Astrocyte (in vitro differentiated cells and primary cell): ENCODE data around the gene RAB6B. TPM values are rescaled to one million over a fixed set of nuclear protein-coding genes. Genes with fewer than 3 reads are reported as not detected.

Experiments used
- DNase-seq: peaks from one replicate; pipeline ENCODE4 v3.0.0-alpha.2; 2010; ENCODE audit warnings: low read depth
- FAIRE-seq: peaks from 2 replicates; lab custom pipeline; 2011; peaks lifted over from hg19 to GRCh38; lab: Jason Lieb, UNC
- H2AFZ ChIP-seq: 2 replicates; pipeline ENCODE4 v1.6.0; 2012; ENCODE audit warnings: low read depth, low read length, inconsistent platforms
- H3K27ac ChIP-seq: 2 replicates; pipeline ENCODE4 v1.5.1; 2011; ENCODE audit warnings: low read depth, low read length, inconsistent platforms
- H3K27me3 ChIP-seq: 2 replicates; pipeline ENCODE4 v1.6.0; 2011; ENCODE audit warnings: low read length, inconsistent platforms; ENCODE audit not compliant: insufficient read depth
- H3K36me3 ChIP-seq: 2 replicates; pipeline ENCODE4 v1.5.1; 2011; ENCODE audit warnings: low read length, inconsistent platforms; ENCODE audit not compliant: insufficient read depth
- H3K4me1 ChIP-seq: 2 replicates; pipeline ENCODE4 v1.5.1; 2011; ENCODE audit warnings: low read length, inconsistent platforms; ENCODE audit not compliant: insufficient read depth
- H3K4me2 ChIP-seq: 2 replicates; pipeline ENCODE4 v1.6.0; 2012; ENCODE audit warnings: low read length, inconsistent platforms
- H3K4me3 ChIP-seq: 2 replicates; pipeline ENCODE4 v1.5.1; 2011; ENCODE audit warnings: low read depth, mild to moderate bottlenecking, low read length, inconsistent platforms; ENCODE audit not compliant: insufficient read depth
- H3K79me2 ChIP-seq: 2 replicates; pipeline ENCODE4 v1.6.0; 2012; ENCODE audit warnings: mild to moderate bottlenecking, low read length, inconsistent platforms; ENCODE audit not compliant: insufficient read depth
- H3K9ac ChIP-seq: 2 replicates; pipeline ENCODE4 v1.6.0; 2012; ENCODE audit warnings: mild to moderate bottlenecking, low read length, inconsistent platforms
- H3K9me3 ChIP-seq: 2 replicates; pipeline ENCODE4 v1.5.1; 2012; ENCODE audit warnings: low read depth, mild to moderate bottlenecking, low read length, inconsistent platforms; ENCODE audit not compliant: insufficient read depth
- H4K20me1 ChIP-seq: 2 replicates; pipeline ENCODE4 v1.6.0; 2012; ENCODE audit warnings: low read length, inconsistent platforms; ENCODE audit not compliant: insufficient read depth
- H3K27ac Mint-ChIP-seq: one replicate; pipeline ENCODE4 v1.8.0; 2021; ENCODE audit warnings: mild to moderate bottlenecking, mixed read lengths; ENCODE audit not compliant: unreplicated experiment
- H3K27me3 Mint-ChIP-seq: one replicate; pipeline ENCODE4 v1.8.0; 2021; ENCODE audit warnings: low read depth, mixed read lengths; ENCODE audit not compliant: unreplicated experiment
- H3K36me3 Mint-ChIP-seq: one replicate; pipeline ENCODE4 v1.8.0; 2021; ENCODE audit warnings: low read depth, mixed read lengths; ENCODE audit not compliant: unreplicated experiment
- H3K4me1 Mint-ChIP-seq: one replicate; pipeline ENCODE4 v1.8.0; 2021; ENCODE audit warnings: low read depth, mixed read lengths; ENCODE audit not compliant: unreplicated experiment
- H3K4me3 Mint-ChIP-seq: one replicate; pipeline ENCODE4 v1.8.0; 2021; ENCODE audit warnings: mild to moderate bottlenecking, moderate library complexity, mixed read lengths; ENCODE audit not compliant: unreplicated experiment
- H3K9me3 Mint-ChIP-seq: one replicate; pipeline ENCODE4 v1.8.0; 2021; ENCODE audit warnings: mild to moderate bottlenecking, mixed read lengths; ENCODE audit not compliant: unreplicated experiment
- EZH2 ChIP-seq: IDR thresholded peaks from 2 replicates; pipeline ENCODE4 v1.6.1; 2012; ENCODE audit warnings: mild to moderate bottlenecking, low read length, inconsistent platforms; ENCODE audit not compliant: insufficient read depth
- total RNA-seq: library from RNA; stranded (reverse); gene quantifications from 2 replicates; pipeline ENCODE4 v1.2.1, GENCODE V29; 2021
- TF ChIP-seq, protein P1 (sequence below): IDR thresholded peaks from 2 replicates; pipeline ENCODE4 v1.5.1; 2011; ENCODE audit warnings: low read depth, mild to moderate bottlenecking, inconsistent platforms, low read length, moderate library complexity; ENCODE audit not compliant: insufficient read depth

Gene RAB6B
- total RNA-seq, 1 donor from 2014 or later: 61.8 TPM

DNA sequence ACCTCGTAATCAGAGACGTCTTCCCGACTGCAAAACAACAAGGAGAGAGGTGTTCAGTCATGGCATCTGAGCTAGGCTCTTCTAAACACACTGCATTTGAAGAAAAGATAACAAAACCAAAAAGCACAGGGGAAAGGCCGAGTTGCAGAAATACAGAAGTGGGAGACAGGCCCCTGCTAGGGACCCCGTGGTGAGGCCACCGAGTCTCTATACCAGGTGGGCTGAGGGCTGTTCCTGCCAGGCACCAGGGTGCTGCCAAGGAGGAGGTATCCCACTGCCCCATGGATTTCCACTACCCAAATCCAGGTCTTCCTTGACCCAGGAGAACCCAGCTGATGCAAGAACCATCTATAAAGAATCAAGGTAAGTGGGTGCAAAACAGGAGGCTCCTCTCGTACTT, 31.1 kb downstream of the RAB6B start:
- no peaks in the 10 kb centered on the region for H3K9me3 ChIP-seq
- Mint-ChIP-seq H3K4me1 (peaks cover 4% of the 10 kb centered on the region), H3K27me3 (peaks cover 4% of the 10 kb centered on the region)

DNA sequence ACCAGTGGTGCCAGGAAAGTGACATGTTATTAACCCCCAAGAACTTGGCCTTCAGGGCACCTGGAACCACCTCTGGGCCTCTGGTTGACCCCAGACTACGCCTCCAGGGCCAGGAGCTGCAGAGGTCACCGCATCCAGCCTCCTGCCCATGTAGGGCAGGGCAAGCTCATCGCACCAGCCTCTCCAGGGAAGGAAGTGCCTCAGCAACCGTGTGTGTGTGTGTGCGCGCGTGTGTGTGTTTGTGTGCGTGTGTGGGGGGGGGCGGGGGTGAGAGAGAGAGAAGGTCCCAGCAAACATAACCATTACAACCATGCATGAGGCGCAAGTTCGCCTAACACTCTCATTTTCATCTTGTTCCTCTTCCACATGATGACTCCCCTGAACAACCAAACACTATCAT, 31.8 kb downstream of the RAB6B start:
- Histone ChIP-seq H3K9me3 (no peaks in the 10 kb centered on the region), H4K20me1 (peaks cover under 1% of the 10 kb centered on the region), H3K79me2 (no peaks in the 10 kb centered on the region), H3K27ac (no peak overlapping the region), H2AFZ (no peak overlapping the region), H3K27me3 (peaks cover 3% of the 10 kb centered on the region), H3K9ac (no peak overlapping the region), H3K4me3 (no peak overlapping the region), H3K4me1 (no peaks in the 10 kb centered on the region), H3K4me2 (no peak overlapping the region), H3K36me3 (no peaks in the 10 kb centered on the region)
- FAIRE-seq: no peak
- Mint-ChIP-seq H3K36me3 (peaks cover 17% of the 10 kb centered on the region), H3K27ac (no peak overlapping the region), H3K27me3 (peaks cover 4% of the 10 kb centered on the region), H3K4me1 (peaks cover 4% of the 10 kb centered on the region), H3K4me3 (no peak overlapping the region), H3K9me3 (no peaks in the 10 kb centered on the region)
- no peak for TF ChIP-seq EZH2
- TF ChIP-seq, protein P1, sequence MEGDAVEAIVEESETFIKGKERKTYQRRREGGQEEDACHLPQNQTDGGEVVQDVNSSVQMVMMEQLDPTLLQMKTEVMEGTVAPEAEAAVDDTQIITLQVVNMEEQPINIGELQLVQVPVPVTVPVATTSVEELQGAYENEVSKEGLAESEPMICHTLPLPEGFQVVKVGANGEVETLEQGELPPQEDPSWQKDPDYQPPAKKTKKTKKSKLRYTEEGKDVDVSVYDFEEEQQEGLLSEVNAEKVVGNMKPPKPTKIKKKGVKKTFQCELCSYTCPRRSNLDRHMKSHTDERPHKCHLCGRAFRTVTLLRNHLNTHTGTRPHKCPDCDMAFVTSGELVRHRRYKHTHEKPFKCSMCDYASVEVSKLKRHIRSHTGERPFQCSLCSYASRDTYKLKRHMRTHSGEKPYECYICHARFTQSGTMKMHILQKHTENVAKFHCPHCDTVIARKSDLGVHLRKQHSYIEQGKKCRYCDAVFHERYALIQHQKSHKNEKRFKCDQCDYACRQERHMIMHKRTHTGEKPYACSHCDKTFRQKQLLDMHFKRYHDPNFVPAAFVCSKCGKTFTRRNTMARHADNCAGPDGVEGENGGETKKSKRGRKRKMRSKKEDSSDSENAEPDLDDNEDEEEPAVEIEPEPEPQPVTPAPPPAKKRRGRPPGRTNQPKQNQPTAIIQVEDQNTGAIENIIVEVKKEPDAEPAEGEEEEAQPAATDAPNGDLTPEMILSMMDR: no peak
- no peak for DNase-seq

More for the DNA sequence above, 31.1 kb downstream of the RAB6B start:
- Histone ChIP-seq H3K36me3 (no peaks in the 10 kb centered on the region), H3K9ac (no peak overlapping the region), H3K4me2 (no peak overlapping the region), H3K27me3 (peaks cover 5% of the 10 kb centered on the region), H4K20me1 (peaks cover 5% of the 10 kb centered on the region), H3K4me3 (no peak overlapping the region), H3K4me1 (no peaks in the 10 kb centered on the region), H3K79me2 (no peaks in the 10 kb centered on the region), H3K27ac (no peak overlapping the region), H2AFZ (no peak overlapping the region)
- Mint-ChIP-seq H3K27ac (no peak overlapping the region), H3K4me3 (no peak overlapping the region), H3K36me3 (peaks cover 17% of the 10 kb centered on the region), H3K9me3 (no peaks in the 10 kb centered on the region)
- no peak for DNase-seq
- TF ChIP-seq, protein P1: no peak
- TF ChIP-seq EZH2: no peak
- FAIRE-seq: no peak

DNA sequence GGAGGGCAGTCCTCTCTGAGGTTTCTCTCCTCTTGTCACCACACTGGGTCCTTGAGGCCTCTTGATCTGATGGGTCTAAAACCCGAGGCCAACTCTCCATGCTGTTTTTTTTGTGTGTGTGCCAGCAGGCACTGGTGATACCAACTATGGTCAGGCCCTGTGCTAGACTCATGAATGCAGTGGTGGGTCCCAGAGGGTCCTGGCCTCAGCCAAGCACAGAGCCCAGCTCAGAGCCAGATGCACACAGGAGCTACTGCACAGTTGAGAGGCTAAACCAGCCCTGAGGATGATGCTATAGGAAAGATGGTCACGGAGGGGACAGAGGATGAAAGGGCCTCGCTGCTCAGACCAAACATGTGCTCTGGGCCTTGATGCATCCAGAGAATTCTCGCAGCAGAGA, 33.5 kb downstream of the RAB6B start:
- Histone ChIP-seq H3K4me1 (no peaks in the 10 kb centered on the region), H3K4me3 (no peak overlapping the region), H3K4me2 (no peak overlapping the region), H2AFZ (no peak overlapping the region), H3K9ac (no peak overlapping the region), H3K27me3 (no peaks in the 10 kb centered on the region), H3K27ac (no peak overlapping the region), H3K9me3 (no peaks in the 10 kb centered on the region), H3K79me2 (no peaks in the 10 kb centered on the region), H3K36me3 (no peaks in the 10 kb centered on the region), H4K20me1 (no peaks in the 10 kb centered on the region)
- no peak for DNase-seq
- H3K4me1 Mint-ChIP-seq: no peaks in the 10 kb centered on the region
- H3K27me3 Mint-ChIP-seq: peaks cover 2% of the 10 kb centered on the region
- no peak overlapping the region for H3K4me3 Mint-ChIP-seq
- peaks cover 15% of the 10 kb centered on the region for H3K36me3 Mint-ChIP-seq
- H3K9me3 Mint-ChIP-seq: no peaks in the 10 kb centered on the region
- TF ChIP-seq EZH2: no peak
- TF ChIP-seq, protein P1: no peak
- H3K27ac Mint-ChIP-seq: no peak overlapping the region
- FAIRE-seq: no peak
